ACC112 (cell line): Measurements from ENCODE around the gene KDM4B.

ENCODE experiments used
- H2AFZ ChIP-seq: fragments of 200-600 bp; sonication (generic); one replicate; pipeline ENCODE4 v1.6.0; 2017; ENCODE audit warnings: antibody characterized with exemption, low read length; ENCODE audit not compliant: unreplicated experiment
- H3K27ac ChIP-seq: fragments of 200-600 bp; sonication (generic); 2 replicates; pipeline ENCODE4 v1.5.1; 2014; ENCODE audit warnings: low read depth, mild to moderate bottlenecking, antibody characterized with exemption, low read length, moderate library complexity
- H3K27me3 ChIP-seq: fragments of 200-600 bp; sonication (generic); 2 replicates; pipeline ENCODE4 v1.6.1; 2014; ENCODE audit warnings: mild to moderate bottlenecking, antibody characterized with exemption, low read length, moderate library complexity, mixed read lengths; ENCODE audit not compliant: insufficient read depth
- H3K36me3 ChIP-seq: fragments of 200-600 bp; sonication (generic); 2 replicates; pipeline ENCODE4 v1.6.1; 2016; ENCODE audit warnings: mild to moderate bottlenecking, antibody characterized with exemption, low read length, moderate library complexity, mixed read lengths; ENCODE audit not compliant: insufficient read depth
- H3K4me1 ChIP-seq: fragments of 200-600 bp; sonication (generic); one replicate; pipeline ENCODE4 v1.6.1; 2016; ENCODE audit warnings: low read length, mixed read lengths; ENCODE audit not compliant: insufficient read depth, unreplicated experiment, control insufficient read depth
- H3K4me3 ChIP-seq: fragments of 200-600 bp; sonication (generic); 2 replicates; pipeline ENCODE4 v1.5.1; 2014; ENCODE audit warnings: mild to moderate bottlenecking, low read depth, low read length
- H3K79me2 ChIP-seq: fragments of 200-600 bp; sonication (generic); one replicate; pipeline ENCODE4 v1.6.0; 2016; ENCODE audit warnings: low read length; ENCODE audit not compliant: control insufficient read depth, unreplicated experiment, insufficient read depth

Gene KDM4B

DNA sequence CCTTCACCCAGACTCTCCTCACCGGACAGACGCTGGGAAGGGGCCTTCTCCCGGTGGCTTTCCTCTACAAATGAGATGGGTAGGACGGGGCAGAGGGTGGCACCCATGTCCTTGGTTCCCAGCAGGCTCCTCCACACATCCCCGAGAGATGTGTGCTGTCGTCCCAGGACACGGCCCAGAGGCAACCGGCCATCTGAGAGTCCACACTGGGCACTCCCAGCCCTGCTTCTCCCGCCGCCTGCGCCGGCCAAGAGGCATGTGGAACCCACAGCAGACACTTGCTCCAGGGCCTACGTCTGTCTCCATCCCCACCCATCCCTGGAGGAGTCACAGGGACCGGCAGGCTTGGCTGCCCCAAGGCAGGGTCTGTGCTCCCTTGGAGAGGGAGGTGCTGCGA, 179.9 kb downstream of the KDM4B start:
- Histone ChIP-seq H3K27ac (no peak overlapping the region), H2AFZ (no peak overlapping the region), H3K4me1 (no peaks in the 10 kb centered on the region), H3K36me3 (no peaks in the 10 kb centered on the region), H3K27me3 (no peaks in the 10 kb centered on the region), H3K4me3 (no peak overlapping the region), H3K79me2 (no peaks in the 10 kb centered on the region)

DNA sequence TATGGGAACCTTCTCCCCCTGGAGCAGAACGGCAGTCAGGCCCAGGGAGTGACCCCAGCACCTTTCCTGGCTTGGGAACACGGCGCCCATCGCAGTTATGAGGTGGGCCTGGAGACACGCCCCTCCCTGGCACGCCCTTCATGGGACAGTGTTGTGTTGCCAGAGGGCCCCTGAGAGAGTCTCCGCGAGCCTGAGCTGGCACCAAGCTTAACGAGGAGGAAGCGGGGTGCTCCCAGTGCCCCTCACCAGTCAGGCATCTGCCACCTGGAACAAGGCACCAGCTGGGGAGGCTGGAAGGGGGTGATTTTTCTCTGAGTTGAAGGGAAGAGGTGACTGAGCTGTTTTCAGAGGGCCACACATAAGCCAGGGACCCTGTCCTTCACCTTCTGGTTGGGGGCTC, 180.6 kb downstream of the KDM4B start:
- H3K4me3 ChIP-seq = no peak overlapping the region
- H3K27ac ChIP-seq = no peak overlapping the region
- no peaks in the 10 kb centered on the region for H3K27me3 ChIP-seq
- no peak overlapping the region for H2AFZ ChIP-seq
- H3K79me2 ChIP-seq = no peaks in the 10 kb centered on the region
- H3K36me3 ChIP-seq = no peaks in the 10 kb centered on the region
- no peaks in the 10 kb centered on the region for H3K4me1 ChIP-seq

DNA sequence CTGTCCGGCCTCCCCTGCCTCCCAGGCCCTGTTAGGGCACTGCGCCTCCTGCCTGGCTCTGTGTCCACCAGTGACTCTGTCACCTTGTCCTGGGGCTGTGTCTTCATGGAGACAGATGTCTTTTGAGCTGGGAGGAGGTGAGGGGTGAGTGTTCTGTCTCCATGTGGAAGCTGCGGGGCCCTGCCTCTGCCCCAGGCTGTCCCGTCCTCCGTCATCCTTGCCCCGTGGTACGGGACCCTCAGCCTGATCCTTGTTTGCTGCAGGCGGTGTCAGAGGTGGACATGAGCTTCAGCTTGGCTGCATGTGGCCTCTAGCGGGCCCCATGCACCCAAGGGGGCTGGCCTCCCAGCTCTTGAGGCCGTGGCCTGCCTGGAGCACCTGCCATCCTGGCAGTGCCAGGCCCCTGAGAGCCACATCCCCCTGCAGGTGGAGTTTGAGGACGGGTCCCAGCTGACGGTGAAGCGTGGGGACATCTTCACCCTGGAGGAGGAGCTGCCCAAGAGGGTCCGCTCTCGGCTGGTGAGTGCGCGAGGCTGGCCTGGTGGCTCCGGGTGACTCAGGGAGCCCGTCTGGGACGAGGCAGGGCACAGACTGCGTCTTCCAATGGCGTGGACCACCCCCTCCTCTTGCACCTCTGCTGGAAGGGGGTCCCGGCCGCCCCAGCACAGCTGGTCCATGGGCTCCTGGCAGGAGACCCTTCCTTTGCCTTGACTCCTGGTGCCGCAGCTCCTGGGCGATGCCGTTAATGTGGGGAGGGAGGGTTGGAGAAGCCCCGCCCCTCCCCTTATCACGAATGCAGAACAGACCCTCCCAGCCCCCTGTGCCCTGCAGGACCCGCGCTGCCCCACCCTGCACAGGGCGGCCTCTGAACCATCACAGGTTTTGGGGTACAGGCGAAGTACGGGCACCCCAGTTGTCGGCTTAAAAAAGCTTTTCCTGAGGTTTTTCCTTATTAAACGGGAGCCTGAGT, 181.3 kb downstream of the KDM4B start:
- H3K4me3 ChIP-seq = no peak overlapping the region

DNA sequence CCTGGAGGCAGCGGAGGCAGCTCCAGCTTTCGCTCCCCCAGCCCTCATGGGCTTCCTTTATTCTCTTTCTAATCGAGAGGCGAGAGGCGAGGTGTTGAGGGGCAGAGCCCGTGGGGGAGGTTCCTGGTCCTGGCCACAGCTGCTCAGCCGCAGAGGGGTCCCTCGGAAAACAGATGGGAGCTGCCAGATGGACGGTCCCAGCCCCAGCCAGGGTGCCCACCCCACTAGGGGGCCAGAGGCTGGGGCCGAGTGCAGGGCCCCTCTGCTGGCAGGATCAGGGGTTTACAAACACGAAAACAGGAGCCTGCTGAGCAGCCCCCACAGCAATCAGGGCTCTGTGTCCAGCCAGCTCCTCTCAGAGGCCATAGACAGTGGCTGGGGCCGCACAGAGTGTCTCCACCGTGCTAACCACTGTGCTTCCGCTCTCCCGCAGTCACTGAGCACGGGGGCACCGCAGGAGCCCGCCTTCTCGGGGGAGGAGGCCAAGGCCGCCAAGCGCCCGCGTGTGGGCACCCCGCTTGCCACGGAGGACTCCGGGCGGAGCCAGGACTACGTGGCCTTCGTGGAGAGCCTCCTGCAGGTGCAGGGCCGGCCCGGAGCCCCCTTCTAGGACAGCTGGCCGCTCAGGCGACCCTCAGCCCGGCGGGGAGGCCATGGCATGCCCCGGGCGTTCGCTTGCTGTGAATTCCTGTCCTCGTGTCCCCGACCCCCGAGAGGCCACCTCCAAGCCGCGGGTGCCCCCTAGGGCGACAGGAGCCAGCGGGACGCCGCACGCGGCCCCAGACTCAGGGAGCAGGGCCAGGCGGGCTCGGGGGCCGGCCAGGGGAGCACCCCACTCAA, 182.2 kb downstream of the KDM4B start:
- Histone ChIP-seq H3K79me2 (no peaks in the 10 kb centered on the region), H3K27ac (no peak overlapping the region), H3K4me1 (no peaks in the 10 kb centered on the region), H2AFZ (no peak overlapping the region), H3K4me3 (no peak overlapping the region), H3K27me3 (no peaks in the 10 kb centered on the region), H3K36me3 (no peaks in the 10 kb centered on the region)

More for the DNA sequence above, 181.3 kb downstream of the KDM4B start:
- H3K4me1 ChIP-seq = no peaks in the 10 kb centered on the region
- no peaks in the 10 kb centered on the region for H3K79me2 ChIP-seq
- no peaks in the 10 kb centered on the region for H3K27me3 ChIP-seq
- H3K36me3 ChIP-seq = no peaks in the 10 kb centered on the region
- no peak overlapping the region for H3K27ac ChIP-seq
- no peak overlapping the region for H2AFZ ChIP-seq

DNA sequence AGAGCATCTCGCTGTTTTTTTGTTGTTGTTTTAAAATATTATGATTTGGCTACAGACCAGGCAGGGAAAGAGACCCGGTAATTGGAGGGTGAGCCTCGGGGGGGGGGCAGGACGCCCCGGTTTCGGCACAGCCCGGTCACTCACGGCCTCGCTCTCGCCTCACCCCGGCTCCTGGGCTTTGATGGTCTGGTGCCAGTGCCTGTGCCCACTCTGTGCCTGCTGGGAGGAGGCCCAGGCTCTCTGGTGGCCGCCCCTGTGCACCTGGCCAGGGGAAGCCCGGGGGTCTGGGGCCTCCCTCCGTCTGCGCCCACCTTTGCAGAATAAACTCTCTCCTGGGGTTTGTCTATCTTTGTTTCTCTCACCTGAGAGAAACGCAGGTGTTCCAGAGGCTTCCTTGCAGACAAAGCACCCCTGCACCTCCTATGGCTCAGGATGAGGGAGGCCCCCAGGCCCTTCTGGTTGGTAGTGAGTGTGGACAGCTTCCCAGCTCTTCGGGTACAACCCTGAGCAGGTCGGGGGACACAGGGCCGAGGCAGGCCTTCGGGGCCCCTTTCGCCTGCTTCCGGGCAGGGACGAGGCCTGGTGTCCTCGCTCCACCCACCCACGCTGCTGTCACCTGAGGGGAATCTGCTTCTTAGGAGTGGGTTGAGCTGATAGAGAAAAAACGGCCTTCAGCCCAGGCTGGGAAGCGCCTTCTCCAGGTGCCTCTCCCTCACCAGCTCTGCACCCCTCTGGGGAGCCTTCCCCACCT, 183.3 kb downstream of the KDM4B start:
- no peak overlapping the region for H3K27ac ChIP-seq
- no peaks in the 10 kb centered on the region for H3K36me3 ChIP-seq
- H3K27me3 ChIP-seq = no peaks in the 10 kb centered on the region
- H3K79me2 ChIP-seq = no peaks in the 10 kb centered on the region
- no peaks in the 10 kb centered on the region for H3K4me1 ChIP-seq
- no peak overlapping the region for H2AFZ ChIP-seq
- H3K4me3 ChIP-seq = no peak overlapping the region

DNA sequence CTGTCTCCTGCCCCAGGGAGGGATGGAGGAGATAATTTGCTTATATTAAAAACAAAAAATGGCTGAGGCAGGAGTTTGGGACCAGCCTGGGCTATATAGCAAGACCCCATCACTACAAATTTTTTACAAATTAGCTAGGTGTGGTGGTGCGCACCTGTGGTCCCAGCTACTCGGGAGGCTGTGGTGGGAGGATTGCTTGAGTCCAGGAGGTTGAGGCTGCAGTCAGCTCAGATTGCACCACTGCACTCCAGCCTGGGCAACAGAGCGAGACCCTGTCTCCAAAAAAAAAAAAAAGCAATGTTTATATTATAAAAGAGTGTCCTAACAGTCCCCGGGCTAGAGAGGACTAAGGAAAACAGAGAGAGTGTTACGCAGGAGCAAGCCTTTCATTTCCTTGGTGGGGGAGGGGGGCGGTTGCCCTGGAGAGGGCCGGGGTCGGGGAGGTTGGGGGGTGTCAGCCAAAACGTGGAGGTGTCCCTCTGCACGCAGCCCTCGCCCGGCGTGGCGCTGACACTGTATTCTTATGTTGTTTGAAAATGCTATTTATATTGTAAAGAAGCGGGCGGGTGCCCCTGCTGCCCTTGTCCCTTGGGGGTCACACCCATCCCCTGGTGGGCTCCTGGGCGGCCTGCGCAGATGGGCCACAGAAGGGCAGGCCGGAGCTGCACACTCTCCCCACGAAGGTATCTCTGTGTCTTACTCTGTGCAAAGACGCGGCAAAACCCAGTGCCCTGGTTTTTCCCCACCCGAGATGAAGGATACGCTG, 184.0 kb downstream of the KDM4B start:
- Histone ChIP-seq H3K27me3 (no peaks in the 10 kb centered on the region), H3K79me2 (no peaks in the 10 kb centered on the region), H3K27ac (no peak overlapping the region), H3K4me3 (no peak overlapping the region), H3K36me3 (no peaks in the 10 kb centered on the region), H2AFZ (no peak overlapping the region), H3K4me1 (no peaks in the 10 kb centered on the region)

DNA sequence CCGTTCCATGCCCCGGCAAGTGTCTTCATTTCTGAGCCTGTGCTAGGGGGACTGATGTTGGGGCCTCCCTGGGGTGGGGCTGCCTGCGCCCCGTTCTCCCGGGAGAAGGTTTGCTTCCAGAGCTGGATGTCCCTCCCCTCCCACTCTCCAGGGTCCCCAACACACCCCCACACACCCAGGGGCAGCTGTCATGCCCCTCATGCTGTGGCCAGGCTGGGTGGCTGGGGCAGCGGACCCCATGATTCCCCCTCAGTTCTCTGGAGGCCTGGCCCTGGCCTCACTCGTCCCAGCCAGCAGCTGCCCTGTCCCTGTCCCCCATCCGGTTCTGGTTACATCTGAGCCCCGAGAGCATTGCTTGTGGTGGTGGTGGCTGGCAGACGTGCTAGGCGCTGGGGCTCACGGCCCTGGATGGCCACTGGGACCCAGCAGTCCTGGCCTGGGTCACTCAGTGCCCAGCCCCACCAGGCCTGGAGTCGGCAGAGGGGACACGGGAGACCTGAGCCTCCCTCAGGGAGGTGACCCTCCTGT, 184.8 kb downstream of the KDM4B start:
- Histone ChIP-seq H3K36me3 (no peaks in the 10 kb centered on the region), H3K4me3 (no peak overlapping the region), H3K4me1 (no peaks in the 10 kb centered on the region), H3K79me2 (no peaks in the 10 kb centered on the region), H2AFZ (no peak overlapping the region), H3K27ac (no peak overlapping the region), H3K27me3 (no peaks in the 10 kb centered on the region)

DNA sequence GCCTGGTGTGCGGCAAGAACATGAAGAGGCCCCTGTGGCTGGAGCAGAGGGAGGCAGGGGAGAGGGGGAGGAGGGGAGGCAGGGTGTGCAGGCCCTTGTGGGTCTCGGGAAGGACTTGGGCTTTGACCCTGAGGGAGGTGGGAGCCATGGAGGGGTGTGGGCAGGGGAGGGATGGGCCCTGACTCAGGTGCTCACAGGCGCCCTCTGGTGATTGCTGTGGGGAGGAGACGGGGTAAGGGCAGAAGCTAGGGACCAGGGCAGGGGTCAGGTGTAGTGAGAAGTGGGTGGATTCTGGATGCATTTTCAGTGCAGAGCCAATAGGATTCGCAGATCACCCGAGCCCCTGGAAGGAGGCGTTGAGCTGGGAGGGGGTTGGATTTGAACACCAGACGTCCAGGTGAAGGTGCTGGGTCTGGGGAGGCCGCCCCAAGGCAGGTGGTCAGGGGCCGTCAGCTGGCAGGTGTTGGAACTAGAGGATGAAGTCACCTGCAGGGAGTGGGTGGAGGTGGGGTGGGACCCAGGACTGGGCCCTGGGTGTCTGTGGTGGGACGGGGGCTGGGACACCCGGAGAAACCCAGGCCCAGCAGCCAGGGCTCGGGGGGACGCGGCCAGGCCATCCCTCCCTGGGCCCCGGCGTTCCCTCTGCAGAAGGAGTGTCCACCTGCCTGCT, 185.4 kb downstream of the KDM4B start:
- Histone ChIP-seq H3K27ac (no peak overlapping the region), H3K36me3 (no peaks in the 10 kb centered on the region), H2AFZ (no peak overlapping the region), H3K4me1 (no peaks in the 10 kb centered on the region), H3K4me3 (no peak overlapping the region), H3K79me2 (no peaks in the 10 kb centered on the region), H3K27me3 (no peaks in the 10 kb centered on the region)

DNA sequence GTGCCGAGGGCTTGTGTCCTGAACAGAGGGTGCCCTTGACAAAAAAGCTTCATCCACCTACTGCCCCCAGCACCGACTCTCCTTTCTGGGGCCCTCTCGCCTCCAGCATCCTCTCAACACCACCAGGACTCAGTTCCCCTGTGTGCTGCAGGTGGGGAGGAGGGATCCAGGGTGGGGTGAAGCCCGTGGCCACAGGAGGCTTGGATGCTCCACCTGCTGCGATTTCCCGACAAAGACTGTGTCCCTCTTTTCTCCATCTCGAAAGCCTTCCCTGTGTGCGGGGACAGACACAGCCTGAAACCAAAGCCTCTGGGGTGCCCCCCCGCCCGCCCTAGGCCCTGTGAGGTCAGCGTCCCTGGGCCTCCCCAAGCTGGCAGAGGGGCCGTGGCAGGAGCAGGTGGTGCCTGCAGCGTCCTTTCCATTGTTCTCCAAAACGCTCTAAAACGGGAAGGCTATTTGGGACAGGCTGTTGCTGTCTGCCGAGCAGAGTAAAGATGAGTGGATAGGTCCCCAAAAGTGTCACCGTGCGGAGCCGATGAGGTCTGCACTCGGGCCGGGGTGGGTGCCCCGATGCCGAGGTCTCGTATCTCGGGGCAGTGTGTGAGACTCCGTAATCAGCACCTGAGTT, 186.0 kb downstream of the KDM4B start:
- no peaks in the 10 kb centered on the region for H3K27me3 ChIP-seq
- no peak overlapping the region for H2AFZ ChIP-seq
- no peaks in the 10 kb centered on the region for H3K79me2 ChIP-seq
- H3K4me3 ChIP-seq = no peak overlapping the region
- H3K36me3 ChIP-seq = no peaks in the 10 kb centered on the region
- no peak overlapping the region for H3K27ac ChIP-seq
- no peaks in the 10 kb centered on the region for H3K4me1 ChIP-seq
